NCI-H2196 treated with DMSO at 0.1 percent for 48 hours (cell line): ENCODE measurements around the gene PROP1.
"Not testable (repeated sequence)": the region's sequence is repeated elsewhere in the genome, so short reads cannot be mapped to it uniquely, and the experiment has no call there.

Source experiments
- DNase-seq: peaks from one replicate; lab custom pipeline; 2025; ENCODE audit not compliant: unreplicated experiment; lab: John Stamatoyannopoulos, UW

The PROP1 gene

GRCh38 chr5:177982956-177983355 is 13.1 kb downstream of the PROP1 start:
- DNase-seq, result no peak

- DNase-seq, result no peak
Observed at GRCh38 chr5:177982072-177982727, 13.8 kb downstream of the PROP1 start.

GRCh38 chr5:177981296-177982071 is 14.6 kb downstream of the PROP1 start:
- DNase-seq, result no peak

GRCh38 chr5:177980743-177981151 is 15.3 kb downstream of the PROP1 start:
- DNase-seq, result no peak

- not testable (repeated sequence) for DNase-seq
Observed at GRCh38 chr5:177977600-177977999, 18.4 kb downstream of the PROP1 start.

GRCh38 chr5:177973066-177973635 is 22.9 kb downstream of the PROP1 start:
- DNase-seq, result no peak

GRCh38 chr5:177972613-177973012 is 23.4 kb downstream of the PROP1 start:
- DNase-seq, result no peak

GRCh38 chr5:177972014-177972413 is 24.0 kb downstream of the PROP1 start:
- DNase-seq, result not testable (repeated sequence)

- DNase-seq, result no peak
Observed at GRCh38 chr5:177968661-177969211, 27.3 kb downstream of the PROP1 start.

GRCh38 chr5:177967221-177967887 is 28.7 kb downstream of the PROP1 start:
- no peak for DNase-seq

- no peak for DNase-seq
Observed at GRCh38 chr5:177966839-177967166, 29.2 kb downstream of the PROP1 start.

- DNase-seq, result no peak
Observed at GRCh38 chr5:177966009-177966838, 29.8 kb downstream of the PROP1 start.

GRCh38 chr5:177964471-177964870 is 31.6 kb downstream of the PROP1 start:
- no peak for DNase-seq

GRCh38 chr5:177963966-177964365 is 32.1 kb downstream of the PROP1 start:
- no peak for DNase-seq

- DNase-seq, result no peak
Observed at GRCh38 chr5:177959315-177959714, 36.7 kb downstream of the PROP1 start.

- DNase-seq, result no peak
Observed at GRCh38 chr5:177958696-177959095, 37.3 kb downstream of the PROP1 start.

- no peak for DNase-seq
Observed at GRCh38 chr5:177957241-177957640, 38.8 kb downstream of the PROP1 start.

- not testable (repeated sequence) for DNase-seq
Observed at GRCh38 chr5:177953101-177953500, 42.9 kb downstream of the PROP1 start.

- not testable (repeated sequence) for DNase-seq
Observed at GRCh38 chr5:177949656-177950055, 46.4 kb downstream of the PROP1 start.

GRCh38 chr5:177949065-177949464 is 47.0 kb downstream of the PROP1 start:
- DNase-seq, result not testable (repeated sequence)

GRCh38 chr5:177947912-177948311 is 48.1 kb downstream of the PROP1 start:
- DNase-seq, result not testable (repeated sequence)
